HepG2 (cell line): ENCODE results near the gene KANK3. TPM values are rescaled to one million over a fixed set of nuclear protein-coding genes. Genes with fewer than 3 reads are reported as not detected.

ENCODE experiments used
- AHR ChIP-seq: IDR thresholded peaks from 2 replicates; pipeline ENCODE4 v1.6.1; 2018; ENCODE audit warnings: missing genetic modification reagents, missing compliant biosample characterization
- BCL6 ChIP-seq: IDR thresholded peaks from 2 replicates; pipeline ENCODE4 v1.6.1; 2016; ENCODE audit warnings: missing genetic modification reagents, missing compliant biosample characterization
- BHLHE40 ChIP-seq: IDR thresholded peaks from 2 replicates; pipeline ENCODE4 v1.6.1; 2011; ENCODE audit warnings: low read length, improper control_type of control experiment
- ESRRA ChIP-seq: sonication (generic); formaldehyde crosslinking; IDR thresholded peaks from 2 replicates; pipeline ENCODE4 v1.5.1; 2020; ENCODE audit warnings: mild to moderate bottlenecking, low read depth, missing genetic modification reagents
- HOXA7 ChIP-seq: sonication (generic); formaldehyde crosslinking; IDR thresholded peaks from 2 replicates; pipeline ENCODE4 v1.8.1; 2022; ENCODE audit warnings: mild to moderate bottlenecking, missing genetic modification reagents, moderate library complexity
- ISX ChIP-seq: sonication (generic); formaldehyde crosslinking; conservative IDR thresholded peaks from 2 replicates; pipeline ENCODE4 v1.5.0; 2020; ENCODE audit warnings: missing genetic modification reagents
- NR2F1 ChIP-seq, 2 experiments: fragments of 450-650 bp in 1 of 2; formaldehyde crosslinking in 1 of 2; IDR thresholded peaks; 2 replicates each; pipeline versions ENCODE4 v1.5.0 to v1.6.1; 2016 to 2020; ENCODE audit warnings: mild to moderate bottlenecking in 1 of 2, missing compliant biosample characterization in 1 of 2, missing genetic modification reagents in 1 of 2, moderate library complexity in 1 of 2
- NRL ChIP-seq: sonication (generic); formaldehyde crosslinking; IDR thresholded peaks from 2 replicates; pipeline ENCODE4 v1.5.0; 2020; ENCODE audit warnings: missing genetic modification reagents, mild to moderate bottlenecking, moderate library complexity, borderline replicate concordance
- PAWR ChIP-seq: sonication (generic); formaldehyde crosslinking; IDR thresholded peaks from 2 replicates; pipeline ENCODE4 v1.4.0; 2020; ENCODE audit warnings: missing genetic modification reagents, mild to moderate bottlenecking, borderline replicate concordance
- PHF20 ChIP-seq: sonication (generic); formaldehyde crosslinking; IDR thresholded peaks from 2 replicates; pipeline ENCODE4 v1.5.0; 2020; ENCODE audit warnings: mild to moderate bottlenecking, missing genetic modification reagents
- SMARCE1 ChIP-seq: fragments of 450-650 bp; IDR thresholded peaks from 2 replicates; pipeline ENCODE4 v1.6.1; 2017; ENCODE audit warnings: borderline replicate concordance
- TEAD2 ChIP-seq: sonication (generic); formaldehyde crosslinking; IDR thresholded peaks from 2 replicates; pipeline ENCODE4 v1.9.0; 2021; ENCODE audit warnings: missing genetic modification reagents
- U2AF2 ChIP-seq: fragments of 200-400 bp; formaldehyde crosslinking; IDR thresholded peaks from 2 replicates; pipeline ENCODE4 v1.6.1; 2017; ENCODE audit warnings: low read depth, mild to moderate bottlenecking, low read length
- ZNF225 ChIP-seq: sonication (generic); formaldehyde crosslinking; IDR thresholded peaks from 2 replicates; pipeline ENCODE4 v1.4.0; 2020; ENCODE audit warnings: mild to moderate bottlenecking, missing genetic modification reagents
- ZNF30 ChIP-seq: sonication (generic); formaldehyde crosslinking; IDR thresholded peaks from 2 replicates; pipeline ENCODE4 v1.5.0; 2020; ENCODE audit warnings: mild to moderate bottlenecking, missing genetic modification reagents
- ZNF33A ChIP-seq: sonication (generic); formaldehyde crosslinking; IDR thresholded peaks from 2 replicates; pipeline ENCODE4 v1.5.1; 2020; ENCODE audit warnings: missing genetic modification reagents, mild to moderate bottlenecking, moderate library complexity, borderline replicate concordance
- ZNF546 ChIP-seq: sonication (generic); formaldehyde crosslinking; conservative IDR thresholded peaks from 2 replicates; pipeline ENCODE4 v1.8.1; 2023; ENCODE audit warnings: mild to moderate bottlenecking, missing genetic modification reagents
- ZNF564 ChIP-seq: sonication (generic); formaldehyde crosslinking; IDR thresholded peaks from 2 replicates; pipeline ENCODE4 v1.8.1; 2023; ENCODE audit warnings: mild to moderate bottlenecking, missing genetic modification reagents
- ZNF724P ChIP-seq: sonication (generic); formaldehyde crosslinking; IDR thresholded peaks from 2 replicates; pipeline ENCODE4 v1.8.0; 2022; ENCODE audit warnings: missing genetic modification reagents, borderline replicate concordance
- polyA plus RNA-seq, 8 experiments: library from polyadenylated mRNA; depleted of rRNA in 3 of 8; stranded (reverse) in 7 of 8; unstranded in 1 of 8; fragments of >200 nt; fragmentation: Illumina TruSeq in 4 of 8; extraction: Trizol in 4 of 8; gene quantifications; 2 replicates each; pipeline versions ENCODE4 v1.2.1 to v1.2.3, GENCODE V29; 2011 to 2016; ENCODE audit warnings: low read depth in 4 of 8, missing spikeins in 1 of 8, mixed read lengths in 1 of 8; ENCODE audit not compliant: insufficient read depth in 1 of 8
- total RNA-seq, 5 experiments: library from RNA; depleted of rRNA; stranded (reverse); fragments of >200 nt; fragmentation: Illumina TruSeq; extraction: Trizol; gene quantifications; 2 replicates each; pipeline ENCODE4 v1.2.3, GENCODE V29; 2016; ENCODE audit warnings: low read depth in 1 of 5
- TF ChIP-seq, protein P1 (sequence below): sonication (generic); formaldehyde crosslinking; conservative IDR thresholded peaks from 2 replicates; pipeline ENCODE4 v1.4.0; 2020; ENCODE audit warnings: missing genetic modification reagents
- TF ChIP-seq, protein P2 (sequence below): sonication (generic); formaldehyde crosslinking; IDR thresholded peaks from 2 replicates; pipeline ENCODE4 v1.8.0; 2022; ENCODE audit warnings: missing genetic modification reagents, mild to moderate bottlenecking, borderline replicate concordance
- TF ChIP-seq, protein P3 (sequence below): sonication (generic); formaldehyde crosslinking; IDR thresholded peaks from 2 replicates; pipeline ENCODE4 v1.5.0; 2020; ENCODE audit warnings: missing genetic modification reagents, mild to moderate bottlenecking, borderline replicate concordance
- TF ChIP-seq, protein P4 (sequence below): sonication (generic); formaldehyde crosslinking; IDR thresholded peaks from 2 replicates; pipeline ENCODE4 v1.4.0; 2020; ENCODE audit warnings: low read depth, mild to moderate bottlenecking, missing genetic modification reagents

The KANK3 gene
- total and polyA plus RNA-seq, 2 of the 13 experiments (the other 11 are each of a cell fraction or from before 2014, with no cell fraction given), result 0.15 to 0.20 TPM

DNA sequence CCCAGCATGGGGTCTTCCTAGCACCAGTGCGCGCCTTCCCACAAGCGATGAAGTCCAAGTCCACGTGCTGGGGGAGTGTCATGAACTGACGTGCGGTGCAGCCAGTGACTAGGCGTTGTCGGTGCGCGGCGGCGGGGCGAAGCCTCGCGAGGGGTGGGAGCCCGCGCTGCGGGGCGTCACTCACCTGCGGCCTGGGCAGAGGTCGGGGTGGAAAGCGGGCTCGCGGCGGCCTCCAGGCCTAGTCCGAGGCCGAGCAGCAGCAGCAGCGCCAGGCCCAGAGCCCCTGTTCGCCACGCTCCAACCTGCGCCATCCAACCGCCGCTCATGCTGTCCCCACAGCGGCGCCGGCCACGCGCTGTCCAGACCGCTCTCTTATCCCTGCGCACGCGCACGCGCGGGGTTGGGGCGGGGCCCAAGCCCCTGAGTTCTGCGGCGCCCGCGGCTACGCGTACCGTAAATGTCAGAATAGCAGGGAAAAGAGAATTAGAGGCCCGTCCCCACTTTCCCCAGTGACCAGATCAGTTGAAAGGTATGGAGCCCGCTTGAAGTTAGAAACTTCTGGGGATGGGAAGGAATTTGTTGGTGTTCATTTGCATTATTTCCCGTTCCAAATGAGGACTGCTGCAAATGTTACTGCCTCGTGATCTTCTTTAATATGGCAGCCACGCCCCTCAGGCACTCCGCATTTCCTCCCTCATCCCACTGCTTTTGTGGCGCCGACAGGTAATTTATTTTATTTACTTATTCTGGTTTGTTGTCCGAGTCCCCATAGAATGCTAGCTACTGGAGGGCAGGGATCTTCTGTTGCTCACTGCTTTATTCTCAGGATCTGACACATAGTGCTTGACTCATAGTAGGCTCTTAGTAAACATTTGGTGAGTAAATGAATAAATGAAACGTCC is 34.8 kb downstream of the KANK3 start, which contains the start of gene CD320 (continued):
- peak; percentile 75; the same call in 1 of the 2 replicates for TF ChIP-seq PHF20
- TF ChIP-seq ZNF225 (CRISPR knock-in tag), result peak; percentile 71
- no peak for TF ChIP-seq HOXA7
- TF ChIP-seq, protein P1, sequence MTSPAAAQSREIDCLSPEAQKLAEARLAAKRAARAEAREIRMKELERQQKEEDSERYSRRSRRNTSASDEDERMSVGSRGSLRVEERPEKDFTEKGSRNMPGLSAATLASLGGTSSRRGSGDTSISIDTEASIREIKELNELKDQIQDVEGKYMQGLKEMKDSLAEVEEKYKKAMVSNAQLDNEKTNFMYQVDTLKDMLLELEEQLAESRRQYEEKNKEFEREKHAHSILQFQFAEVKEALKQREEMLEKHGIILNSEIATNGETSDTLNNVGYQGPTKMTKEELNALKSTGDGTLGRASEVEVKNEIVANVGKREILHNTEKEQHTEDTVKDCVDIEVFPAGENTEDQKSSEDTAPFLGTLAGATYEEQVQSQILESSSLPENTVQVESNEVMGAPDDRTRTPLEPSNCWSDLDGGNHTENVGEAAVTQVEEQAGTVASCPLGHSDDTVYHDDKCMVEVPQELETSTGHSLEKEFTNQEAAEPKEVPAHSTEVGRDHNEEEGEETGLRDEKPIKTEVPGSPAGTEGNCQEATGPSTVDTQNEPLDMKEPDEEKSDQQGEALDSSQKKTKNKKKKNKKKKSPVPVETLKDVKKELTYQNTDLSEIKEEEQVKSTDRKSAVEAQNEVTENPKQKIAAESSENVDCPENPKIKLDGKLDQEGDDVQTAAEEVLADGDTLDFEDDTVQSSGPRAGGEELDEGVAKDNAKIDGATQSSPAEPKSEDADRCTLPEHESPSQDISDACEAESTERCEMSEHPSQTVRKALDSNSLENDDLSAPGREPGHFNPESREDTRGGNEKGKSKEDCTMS, result no peak
- TF ChIP-seq ISX (CRISPR knock-in tag), result peak; percentile 78
- peak; percentile 34; the same call in 1 of the 2 replicates for TF ChIP-seq BCL6
- TF ChIP-seq, protein P2, sequence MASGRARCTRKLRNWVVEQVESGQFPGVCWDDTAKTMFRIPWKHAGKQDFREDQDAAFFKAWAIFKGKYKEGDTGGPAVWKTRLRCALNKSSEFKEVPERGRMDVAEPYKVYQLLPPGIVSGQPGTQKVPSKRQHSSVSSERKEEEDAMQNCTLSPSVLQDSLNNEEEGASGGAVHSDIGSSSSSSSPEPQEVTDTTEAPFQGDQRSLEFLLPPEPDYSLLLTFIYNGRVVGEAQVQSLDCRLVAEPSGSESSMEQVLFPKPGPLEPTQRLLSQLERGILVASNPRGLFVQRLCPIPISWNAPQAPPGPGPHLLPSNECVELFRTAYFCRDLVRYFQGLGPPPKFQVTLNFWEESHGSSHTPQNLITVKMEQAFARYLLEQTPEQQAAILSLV (CRISPR knock-in tag), result peak; percentile 90; the same call in 1 of the 2 replicates
- no peak for TF ChIP-seq NR2F1 (CRISPR knock-in tag; IDR thresholded peaks at IDR 0.05)
- peak; percentile 41; the same call in 1 of the 2 replicates for TF ChIP-seq ZNF30 (CRISPR knock-in tag)
- TF ChIP-seq ESRRA (CRISPR knock-in tag), result peak; percentile 68; the same call in 1 of the 2 replicates
- peak; percentile 90 for TF ChIP-seq ZNF724P
- TF ChIP-seq, protein P3, sequence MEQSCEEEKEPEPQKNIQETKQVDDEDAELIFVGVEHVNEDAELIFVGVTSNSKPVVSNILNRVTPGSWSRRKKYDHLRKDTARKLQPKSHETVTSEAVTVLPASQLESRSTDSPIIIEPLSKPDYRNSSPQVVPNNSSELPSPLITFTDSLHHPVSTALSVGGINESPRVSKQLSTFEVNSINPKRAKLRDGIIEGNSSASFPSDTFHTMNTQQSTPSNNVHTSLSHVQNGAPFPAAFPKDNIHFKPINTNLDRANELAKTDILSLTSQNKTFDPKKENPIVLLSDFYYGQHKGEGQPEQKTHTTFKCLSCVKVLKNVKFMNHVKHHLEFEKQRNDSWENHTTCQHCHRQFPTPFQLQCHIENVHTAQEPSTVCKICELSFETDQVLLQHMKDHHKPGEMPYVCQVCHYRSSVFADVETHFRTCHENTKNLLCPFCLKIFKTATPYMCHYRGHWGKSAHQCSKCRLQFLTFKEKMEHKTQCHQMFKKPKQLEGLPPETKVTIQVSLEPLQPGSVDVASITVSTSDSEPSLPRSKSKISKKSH, result 0 out of 2 replicates have a peak, but pooled peaks have one; percentile 30
- peak; percentile 98 for TF ChIP-seq ZNF546 (CRISPR knock-in tag)
- no peak for TF ChIP-seq SMARCE1
- no peak for TF ChIP-seq U2AF2
- TF ChIP-seq BHLHE40, result peak; percentile 72
- peak; percentile 88 for TF ChIP-seq ZNF564 (CRISPR knock-in tag)
- peak; percentile 90; the same call in 1 of the 2 replicates for TF ChIP-seq TEAD2 (CRISPR knock-in tag)
- TF ChIP-seq NRL (CRISPR knock-in tag), result peak; percentile 97; the same call in 1 of the 2 replicates
- no peak; the same call in none of the 2 replicates for TF ChIP-seq PAWR (CRISPR knock-in tag)
- peak; percentile 30; the same call in 1 of the 2 replicates for TF ChIP-seq AHR
- no peak for TF ChIP-seq ZNF33A (CRISPR knock-in tag)
- TF ChIP-seq, protein P4, sequence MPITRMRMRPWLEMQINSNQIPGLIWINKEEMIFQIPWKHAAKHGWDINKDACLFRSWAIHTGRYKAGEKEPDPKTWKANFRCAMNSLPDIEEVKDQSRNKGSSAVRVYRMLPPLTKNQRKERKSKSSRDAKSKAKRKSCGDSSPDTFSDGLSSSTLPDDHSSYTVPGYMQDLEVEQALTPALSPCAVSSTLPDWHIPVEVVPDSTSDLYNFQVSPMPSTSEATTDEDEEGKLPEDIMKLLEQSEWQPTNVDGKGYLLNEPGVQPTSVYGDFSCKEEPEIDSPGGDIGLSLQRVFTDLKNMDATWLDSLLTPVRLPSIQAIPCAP (CRISPR knock-in tag), result no peak
